ENCODE data around the gene RANBP17.

GRCh38 chr5:171261361-171261760 is 399.5 kb downstream of the RANBP17 start:
- TF ChIP-seq EZH2 (IDR thresholded peaks at IDR 0.05; ENCODE audit: low read depth) (no peak), CTCF (conservative IDR thresholded peaks at IDR 0.05) (no peak)

Measured in PC-9 (cell line).